Measurements from ENCODE around the gene CD163L1. TPM values are rescaled to one million over a fixed set of nuclear protein-coding genes. Genes with fewer than 3 reads are reported as not detected.

The CD163L1 gene
- total RNA-seq, 4 donors from 2014 or later, result under 0.01 to 5.7 (median 3.8) TPM; not detected in 1

DNA sequence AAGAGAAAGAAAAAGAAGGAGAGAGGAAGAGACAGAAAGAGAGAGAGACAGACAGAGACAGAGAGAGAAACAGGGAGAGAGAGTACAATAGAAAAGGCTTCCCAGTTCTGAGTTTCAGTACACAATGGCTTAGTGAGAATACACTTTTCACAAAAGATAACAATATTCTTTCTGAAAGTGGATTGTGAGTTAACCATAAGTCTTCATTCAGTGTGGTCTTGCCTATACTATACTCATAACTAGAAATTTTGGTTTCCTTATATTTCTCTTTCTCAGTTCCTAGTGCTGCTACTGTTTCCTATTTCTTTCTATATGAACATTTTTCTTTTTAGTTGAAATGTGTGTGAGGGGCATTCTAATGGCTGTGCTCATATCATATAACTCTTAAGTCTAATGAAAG is 9.3 kb downstream of the CD163L1 start:
- Histone ChIP-seq H3K27me3 (no peaks in the 10 kb centered on the region), H3K4me3 (no peak overlapping the region), H3K9me3 (no peaks in the 10 kb centered on the region), H3K4me1 (no peaks in the 10 kb centered on the region), H3K27ac (no peak overlapping the region), H3K36me3 (no peaks in the 10 kb centered on the region)
- TF ChIP-seq, protein P1, sequence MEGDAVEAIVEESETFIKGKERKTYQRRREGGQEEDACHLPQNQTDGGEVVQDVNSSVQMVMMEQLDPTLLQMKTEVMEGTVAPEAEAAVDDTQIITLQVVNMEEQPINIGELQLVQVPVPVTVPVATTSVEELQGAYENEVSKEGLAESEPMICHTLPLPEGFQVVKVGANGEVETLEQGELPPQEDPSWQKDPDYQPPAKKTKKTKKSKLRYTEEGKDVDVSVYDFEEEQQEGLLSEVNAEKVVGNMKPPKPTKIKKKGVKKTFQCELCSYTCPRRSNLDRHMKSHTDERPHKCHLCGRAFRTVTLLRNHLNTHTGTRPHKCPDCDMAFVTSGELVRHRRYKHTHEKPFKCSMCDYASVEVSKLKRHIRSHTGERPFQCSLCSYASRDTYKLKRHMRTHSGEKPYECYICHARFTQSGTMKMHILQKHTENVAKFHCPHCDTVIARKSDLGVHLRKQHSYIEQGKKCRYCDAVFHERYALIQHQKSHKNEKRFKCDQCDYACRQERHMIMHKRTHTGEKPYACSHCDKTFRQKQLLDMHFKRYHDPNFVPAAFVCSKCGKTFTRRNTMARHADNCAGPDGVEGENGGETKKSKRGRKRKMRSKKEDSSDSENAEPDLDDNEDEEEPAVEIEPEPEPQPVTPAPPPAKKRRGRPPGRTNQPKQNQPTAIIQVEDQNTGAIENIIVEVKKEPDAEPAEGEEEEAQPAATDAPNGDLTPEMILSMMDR (IDR thresholded peaks at IDR 0.05), result no peak
- no peak for TF ChIP-seq POLR2A (IDR thresholded peaks at IDR 0.05)
- intact Hi-C loops (cut with DNase I; ENCODE audit: low total_unique reads), result no loop called here
- DNase-seq, result no peak

DNA sequence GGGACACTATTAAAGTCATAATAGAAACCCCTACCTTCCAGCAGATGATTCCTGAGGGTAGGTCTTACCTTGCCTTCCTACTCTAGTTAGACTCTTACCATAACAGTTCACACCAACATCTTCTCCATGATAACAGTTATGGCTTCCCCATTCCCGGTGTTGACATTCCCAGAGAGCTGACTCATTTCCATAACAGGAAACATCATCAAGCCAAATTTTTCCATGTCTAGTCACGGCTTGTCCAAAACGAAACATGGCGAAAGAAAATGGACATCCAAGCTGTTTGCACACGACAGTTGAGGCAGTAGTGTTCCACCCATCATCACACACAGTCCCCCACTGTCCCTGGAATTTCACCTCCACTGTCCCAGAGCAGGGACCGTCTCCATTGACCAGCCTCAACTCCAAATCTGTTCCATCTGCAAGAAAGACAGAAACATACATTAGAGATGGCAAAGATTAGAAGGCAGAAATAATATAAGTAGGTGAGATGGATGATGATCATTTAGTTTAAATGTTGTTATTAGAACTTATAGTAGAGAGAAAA is 10.6 kb downstream of the CD163L1 start:
- Histone ChIP-seq H3K27ac (no peak overlapping the region), H3K36me3 (no peaks in the 10 kb centered on the region), H3K27me3 (no peaks in the 10 kb centered on the region), H3K9me3 (no peaks in the 10 kb centered on the region), H3K4me1 (no peaks in the 10 kb centered on the region), H3K4me3 (no peak overlapping the region)
- no peak for DNase-seq
- no peak for TF ChIP-seq POLR2A (IDR thresholded peaks at IDR 0.05)
- TF ChIP-seq, protein P1 (IDR thresholded peaks at IDR 0.05), result no peak
- intact Hi-C loops (cut with DNase I; ENCODE audit: low total_unique reads), result no loop called here

DNA sequence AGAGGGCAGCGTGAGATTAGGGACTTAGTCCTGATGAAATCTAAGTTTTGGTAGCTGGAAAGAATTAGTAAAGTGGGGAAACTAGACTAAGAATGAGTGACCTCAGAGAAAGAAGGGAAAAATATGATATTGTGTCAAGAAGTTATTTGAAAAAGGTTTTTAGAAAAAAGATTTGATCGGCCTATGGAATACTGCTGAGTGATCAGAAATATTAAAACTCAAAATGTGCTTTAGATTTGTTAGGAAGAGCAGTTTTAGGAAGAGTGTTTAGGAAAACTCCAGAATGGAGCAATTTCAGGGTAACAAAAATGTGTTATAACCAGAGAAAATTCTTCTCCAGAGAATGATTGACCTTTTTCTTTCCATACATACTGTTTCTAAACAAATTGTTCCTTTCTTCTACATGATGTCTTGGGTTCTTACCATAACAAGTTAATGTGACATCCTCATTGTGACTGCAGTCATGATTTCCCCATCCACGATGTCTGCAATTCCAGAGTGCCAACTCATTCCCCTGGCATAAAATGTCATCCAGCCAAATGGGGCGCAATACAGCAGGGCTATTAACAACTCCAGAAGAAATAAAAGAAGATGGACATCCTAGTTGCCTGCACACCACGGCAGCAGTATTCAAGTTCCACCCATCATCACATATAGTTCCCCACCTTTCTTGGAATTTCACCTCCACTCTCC is 11.8 kb downstream of the CD163L1 start:
- no peak overlapping the region for H3K4me3 ChIP-seq
- no peaks in the 10 kb centered on the region for H3K27me3 ChIP-seq
- H3K36me3 ChIP-seq, result no peaks in the 10 kb centered on the region
- no peak overlapping the region for H3K27ac ChIP-seq
- TF ChIP-seq, protein P1 (IDR thresholded peaks at IDR 0.05), result no peak
- no peak for TF ChIP-seq POLR2A (IDR thresholded peaks at IDR 0.05)
- intact Hi-C loops (cut with DNase I; ENCODE audit: low total_unique reads), result no loop called here
- H3K4me1 ChIP-seq, result no peaks in the 10 kb centered on the region
- DNase-seq, result no peak
- no peaks in the 10 kb centered on the region for H3K9me3 ChIP-seq

DNA sequence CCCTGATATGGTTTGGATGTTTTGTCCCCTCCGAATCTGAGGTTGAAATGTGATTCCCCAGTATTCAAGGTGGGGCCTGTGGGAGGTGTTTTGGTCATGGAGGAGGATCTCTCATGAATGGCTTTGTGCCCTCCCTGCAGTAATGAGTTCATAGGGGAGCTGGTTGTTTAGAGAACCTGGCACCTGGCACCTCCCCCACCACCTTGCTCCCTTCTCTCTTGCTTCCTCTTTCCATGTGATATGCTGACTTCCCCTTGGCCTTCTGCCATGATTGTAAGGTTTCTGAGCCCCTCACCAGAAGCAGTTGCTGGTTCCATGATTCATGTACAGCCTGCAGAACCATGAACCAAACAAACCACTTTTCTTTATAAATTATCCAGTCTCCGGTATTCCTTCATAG is 32.6 kb downstream of the CD163L1 start:
- intact Hi-C loops (cut with DNase I; ENCODE audit: low total_unique reads), result no loop called here
- no peaks in the 10 kb centered on the region for H3K9me3 ChIP-seq
- no peak for DNase-seq
- TF ChIP-seq, protein P1 (IDR thresholded peaks at IDR 0.05), result no peak
- no peak for TF ChIP-seq POLR2A (IDR thresholded peaks at IDR 0.05)
- H3K36me3 ChIP-seq, result no peaks in the 10 kb centered on the region
- H3K27me3 ChIP-seq, result no peaks in the 10 kb centered on the region
- H3K4me1 ChIP-seq, result no peaks in the 10 kb centered on the region
- H3K4me3 ChIP-seq, result no peak overlapping the region
- no peak overlapping the region for H3K27ac ChIP-seq

DNA sequence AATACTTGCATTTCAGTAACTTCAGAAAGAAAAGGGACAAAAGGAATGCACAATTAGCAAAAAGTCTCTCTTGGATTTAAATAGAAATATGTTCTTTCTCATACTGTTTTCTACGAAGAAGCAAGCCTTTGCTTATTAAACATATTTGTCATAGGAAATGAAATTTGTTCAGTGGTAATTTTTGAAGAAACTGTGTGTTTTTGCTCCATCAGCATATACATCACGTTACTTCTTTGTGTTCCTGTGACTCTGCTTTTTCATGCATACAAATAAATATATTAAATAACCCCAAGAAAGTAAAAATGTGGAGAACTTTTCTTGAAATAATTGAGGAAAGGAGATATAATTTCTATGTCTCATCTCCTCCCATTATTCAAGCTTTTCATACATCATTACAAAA is 39.7 kb downstream of the CD163L1 start:
- no peak overlapping the region for H3K4me3 ChIP-seq
- H3K4me1 ChIP-seq, result no peaks in the 10 kb centered on the region

More for the DNA sequence above, 39.7 kb downstream of the CD163L1 start:
- Histone ChIP-seq H3K36me3 (no peaks in the 10 kb centered on the region), H3K27me3 (no peaks in the 10 kb centered on the region), H3K27ac (no peak overlapping the region), H3K9me3 (no peaks in the 10 kb centered on the region)
- intact Hi-C loops (cut with DNase I; ENCODE audit: low total_unique reads), result no loop called here
- TF ChIP-seq, protein P1 (IDR thresholded peaks at IDR 0.05), result no peak
- no peak for TF ChIP-seq POLR2A (IDR thresholded peaks at IDR 0.05)
- no peak for DNase-seq
